Kidney (tissue), 14 donors: ENCODE results near the gene CCDC50. TPM values are rescaled to one million over a fixed set of nuclear protein-coding genes. Genes with fewer than 3 reads are reported as not detected.

Source experiments
- DNase-seq, 5 donors: peaks; one replicate each; pipeline ENCODE4 v3.0.0-alpha.2; 2013 to 2020
- FAIRE-seq: peaks from 2 replicates; lab custom pipeline; 2012; peaks lifted over from hg19 to GRCh38; lab: Jason Lieb, UNC
- H3K27ac ChIP-seq, 2 donors: one replicate each; pipeline ENCODE4 v1.7.0; 2013; ENCODE audit warnings: low read depth in 2 of 2, low read length in 2 of 2, inconsistent platforms in 1 of 2
- H3K27me3 ChIP-seq: one replicate; pipeline ENCODE4 v1.7.1; 2013; ENCODE audit warnings: low read length, inconsistent platforms; ENCODE audit not compliant: control insufficient read depth, insufficient read depth
- H3K36me3 ChIP-seq, 3 donors: one replicate each; pipeline versions ENCODE4 v1.7.0 to v1.7.1; 2013; ENCODE audit warnings: low read length in 3 of 3, control low read depth in 1 of 3, inconsistent platforms in 1 of 3; ENCODE audit not compliant: insufficient read depth in 3 of 3, control insufficient read depth in 2 of 3
- H3K4me1 ChIP-seq, 3 donors: one replicate each; pipeline versions ENCODE4 v1.7.0 to v1.7.1; 2013; ENCODE audit warnings: low read length in 3 of 3, inconsistent platforms in 1 of 3, low read depth in 1 of 3; ENCODE audit not compliant: control insufficient read depth in 2 of 3, insufficient read depth in 2 of 3
- H3K4me3 ChIP-seq, 3 donors: one replicate each; pipeline versions ENCODE4 v1.7.0 to v1.8.1; 2013; ENCODE audit warnings: low read length in 3 of 3, control low read depth in 1 of 3, inconsistent platforms in 1 of 3
- H3K9ac ChIP-seq, 3 donors: one replicate each; pipeline versions ENCODE4 v1.7.0 to v1.7.1; 2013; ENCODE audit warnings: low read length in 3 of 3, control low read depth in 1 of 3, inconsistent platforms in 1 of 3
- H3K9me3 ChIP-seq, 3 donors: one replicate each; pipeline versions ENCODE4 v1.7.0 to v1.7.1; 2013; ENCODE audit warnings: low read length in 3 of 3, control low read depth in 1 of 3, inconsistent platforms in 1 of 3; ENCODE audit not compliant: control insufficient read depth in 2 of 3, insufficient read depth in 1 of 3
- intact Hi-C: fragments of 100-400 bp; cut with DNase I; formaldehyde crosslinking; loops from one replicate; pipeline ENCODE4 v1.11.1; 2022
- polyA plus RNA-seq: library from polyadenylated mRNA; stranded (reverse); fragments of 350-450 nt; fragmentation: Illumina TruSeq; extraction: RNeasy Lipid Tissue Mini Kit (QIAGEN cat#74804); gene quantifications from one replicate; pipeline ENCODE4 v1.2.3, GENCODE V29; 2014; ENCODE audit warnings: low read depth, low replicate concordance; ENCODE audit not compliant: insufficient read depth
- total RNA-seq: library from RNA; stranded (reverse); fragmentation: NEBNext Ultra II Directional; extraction: Animal tissue kit (Norgen Biotek cat#: 25700); gene quantifications from one replicate; pipeline ENCODE4 v1.2.1, GENCODE V29; 2021
- TF ChIP-seq, protein P1 (sequence below): IDR thresholded peaks from 3 replicates; pipeline ENCODE4 v1.5.1; 2012; ENCODE audit warnings: mild to moderate bottlenecking, moderate library complexity, borderline replicate concordance; ENCODE audit not compliant: insufficient read depth; ENCODE audit errors: extremely low read depth
- donor health status: control.
- donor health status: control.
- donor health status: control.
- donor health status: control.
- donor health status: control.
- donor health status: DM: yes; HTN: yes; CAD: no.
- donor health status: Normal renal cell carcinoma (clear cell type).

Gene CCDC50
- total and polyA plus RNA-seq, 2 donors from 2014 or later: 34.7 to 105 TPM

DNA sequence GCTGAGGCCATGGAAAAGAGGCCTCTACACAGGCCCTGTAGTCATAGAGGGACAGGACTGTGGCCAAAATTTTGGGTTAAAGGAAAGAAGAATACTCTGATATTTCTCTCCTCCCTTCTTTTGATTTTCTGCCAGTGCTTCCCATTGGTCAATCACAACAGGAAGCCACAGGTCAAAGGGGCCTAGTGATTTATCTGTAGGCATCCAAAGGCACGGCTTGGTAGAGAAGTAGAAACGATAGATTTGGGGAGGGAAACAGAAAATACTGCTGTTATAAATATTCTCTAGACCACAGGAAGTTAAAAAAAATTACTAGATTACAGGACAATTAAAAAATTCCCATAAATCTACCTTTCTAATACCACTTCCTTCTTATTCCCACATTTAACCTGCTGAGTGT, 1.7 kb upstream of the CCDC50 start:
- TF ChIP-seq, protein P1, sequence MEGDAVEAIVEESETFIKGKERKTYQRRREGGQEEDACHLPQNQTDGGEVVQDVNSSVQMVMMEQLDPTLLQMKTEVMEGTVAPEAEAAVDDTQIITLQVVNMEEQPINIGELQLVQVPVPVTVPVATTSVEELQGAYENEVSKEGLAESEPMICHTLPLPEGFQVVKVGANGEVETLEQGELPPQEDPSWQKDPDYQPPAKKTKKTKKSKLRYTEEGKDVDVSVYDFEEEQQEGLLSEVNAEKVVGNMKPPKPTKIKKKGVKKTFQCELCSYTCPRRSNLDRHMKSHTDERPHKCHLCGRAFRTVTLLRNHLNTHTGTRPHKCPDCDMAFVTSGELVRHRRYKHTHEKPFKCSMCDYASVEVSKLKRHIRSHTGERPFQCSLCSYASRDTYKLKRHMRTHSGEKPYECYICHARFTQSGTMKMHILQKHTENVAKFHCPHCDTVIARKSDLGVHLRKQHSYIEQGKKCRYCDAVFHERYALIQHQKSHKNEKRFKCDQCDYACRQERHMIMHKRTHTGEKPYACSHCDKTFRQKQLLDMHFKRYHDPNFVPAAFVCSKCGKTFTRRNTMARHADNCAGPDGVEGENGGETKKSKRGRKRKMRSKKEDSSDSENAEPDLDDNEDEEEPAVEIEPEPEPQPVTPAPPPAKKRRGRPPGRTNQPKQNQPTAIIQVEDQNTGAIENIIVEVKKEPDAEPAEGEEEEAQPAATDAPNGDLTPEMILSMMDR: no peak
- intact Hi-C loops: no loop called here
- Histone ChIP-seq H3K27me3 (no peaks in the 10 kb centered on the region), H3K4me3 (no peak overlapping the region), H3K4me1 (peaks cover 0 to 15% (median 5%) of the 10 kb centered on the region in 3 donors), H3K9ac (no peak overlapping the region), H3K36me3 (no peaks in the 10 kb centered on the region), H3K9me3 (no peaks in the 10 kb centered on the region), H3K27ac (no peak overlapping the region)
- FAIRE-seq (no peak), DNase-seq (no peak)

DNA sequence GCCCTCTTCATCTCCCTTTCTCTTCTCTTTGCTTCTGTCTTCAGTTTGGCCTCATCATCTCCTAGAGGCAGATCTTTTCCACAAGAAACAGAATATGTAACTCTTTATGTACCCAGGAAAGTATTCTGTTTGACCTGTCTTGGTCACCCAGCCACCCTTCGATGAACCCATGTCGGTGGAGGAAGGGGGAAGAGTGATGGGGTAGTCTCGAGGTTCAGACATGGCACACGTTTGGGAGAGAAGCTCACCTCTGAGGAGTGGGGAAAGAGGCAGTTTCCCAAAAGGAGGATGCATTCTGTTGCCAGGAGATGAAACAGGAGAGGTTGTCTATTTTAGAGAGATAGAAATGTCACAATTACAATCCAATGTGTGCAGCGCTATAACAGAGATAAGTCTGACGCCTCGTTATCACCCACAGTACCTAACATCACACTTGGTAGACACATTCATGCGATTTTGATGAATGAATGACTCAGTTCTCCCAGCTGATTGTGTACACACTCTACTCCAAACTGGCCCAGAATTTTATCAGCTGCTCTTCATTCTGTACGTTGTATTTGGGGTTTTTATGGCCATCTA, 722 bp upstream of the CCDC50 start:
- Histone ChIP-seq H3K4me3 (peak overlapping the region; percentile 67 to 92 (median 67)), H3K4me1 (peaks cover 0 to 15% (median 7%) of the 10 kb centered on the region in 3 donors), H3K36me3 (no peaks in the 10 kb centered on the region), H3K9ac (peak overlapping the region in 2 of 3 donors; percentile 40 to 73), H3K9me3 (no peaks in the 10 kb centered on the region), H3K27me3 (no peaks in the 10 kb centered on the region), H3K27ac (peak overlapping the region; percentile 95 to 96)
- TF ChIP-seq, protein P1: no peak
- no peak for FAIRE-seq
- DNase-seq: no peak
- intact Hi-C loops: no loop called here

DNA sequence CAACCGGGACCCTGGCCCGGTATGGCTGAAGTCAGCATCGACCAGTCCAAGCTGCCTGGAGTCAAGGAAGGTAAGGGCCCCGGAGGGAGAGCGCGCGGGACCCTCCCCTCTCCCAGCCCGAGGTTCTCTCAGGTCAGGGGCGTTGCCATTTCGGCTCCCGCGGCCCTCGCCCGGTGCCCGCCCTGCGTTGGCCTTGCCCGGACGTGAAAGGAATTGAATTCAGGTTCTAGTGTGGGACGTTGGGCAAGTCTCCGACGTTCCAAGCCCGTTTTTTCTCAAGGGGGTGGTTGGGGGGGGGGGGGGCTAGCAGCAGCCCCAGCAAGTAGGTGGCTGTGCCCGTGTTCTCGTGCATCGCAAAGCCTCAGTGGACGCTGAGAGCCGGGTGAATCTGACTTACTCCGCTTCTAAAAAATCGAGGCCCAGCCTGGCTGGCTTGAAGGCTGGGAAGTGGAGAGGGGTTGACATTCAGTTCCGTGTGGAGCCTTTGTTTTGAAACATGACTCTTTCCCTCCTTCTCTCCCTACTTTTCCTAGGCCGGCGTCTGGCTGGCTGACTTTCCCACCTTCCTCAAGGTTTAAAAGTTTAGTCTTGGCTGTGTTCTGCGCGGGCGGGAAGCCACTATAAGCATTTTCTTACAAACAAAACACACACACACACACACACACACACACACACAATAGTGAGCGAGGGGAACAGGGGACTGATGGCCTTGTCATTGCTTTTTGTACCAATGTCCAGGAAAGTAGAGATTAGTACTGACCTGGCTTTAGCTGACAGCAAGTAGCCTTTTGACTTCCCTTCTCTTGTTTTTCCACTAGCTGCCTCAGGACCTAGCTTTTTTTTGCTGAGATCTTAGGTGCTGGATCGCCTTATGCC, 698 bp downstream of the CCDC50 start, which contains the start of gene UTS2B:
Gene UTS2B, minus strand, starts transcription at position 873 of the 876 bp plus-strand sequence. CDS start 48,337 bp downstream, outside the sequence.
- Histone ChIP-seq H3K27me3 (no peaks in the 10 kb centered on the region), H3K4me1 (peaks cover 0 to 15% (median 7%) of the 10 kb centered on the region in 3 donors), H3K4me3 (peak within 1 kb of the TSS; percentile 67 to 92 (median 83)), H3K9ac (peak within 1 kb of the TSS; percentile 73 to 86 (median 74)), H3K36me3 (no peaks in the 10 kb centered on the region), H3K9me3 (no peaks in the 10 kb centered on the region), H3K27ac (peak within 1 kb of the TSS; percentile 95 to 96)
- peak in 4 of 5 donors; percentile 75 to 90 (median 85) for DNase-seq
- intact Hi-C loops: no loop called here
- TF ChIP-seq, protein P1: no peak
- FAIRE-seq: no peak
